ENCODE results near the gene CDX2.

The CDX2 gene

GRCh38 chr13:27925220-27925991 is 43.7 kb downstream of the CDX2 start:
- Mint-ChIP-seq H3K9me3 (peaks cover 3% of the 10 kb centered on the region), H3K27me3 (ENCODE audit: low read depth, poor library complexity) (peaks cover 100% of the 10 kb centered on the region), H3K4me1 (peaks cover 42% of the 10 kb centered on the region), H3K36me3 (ENCODE audit: low read depth) (no peaks in the 10 kb centered on the region), H3K27ac (no peak overlapping the region), H3K4me3 (no peak overlapping the region)
- no peak for DNase-seq
- TF ChIP-seq, protein P1, sequence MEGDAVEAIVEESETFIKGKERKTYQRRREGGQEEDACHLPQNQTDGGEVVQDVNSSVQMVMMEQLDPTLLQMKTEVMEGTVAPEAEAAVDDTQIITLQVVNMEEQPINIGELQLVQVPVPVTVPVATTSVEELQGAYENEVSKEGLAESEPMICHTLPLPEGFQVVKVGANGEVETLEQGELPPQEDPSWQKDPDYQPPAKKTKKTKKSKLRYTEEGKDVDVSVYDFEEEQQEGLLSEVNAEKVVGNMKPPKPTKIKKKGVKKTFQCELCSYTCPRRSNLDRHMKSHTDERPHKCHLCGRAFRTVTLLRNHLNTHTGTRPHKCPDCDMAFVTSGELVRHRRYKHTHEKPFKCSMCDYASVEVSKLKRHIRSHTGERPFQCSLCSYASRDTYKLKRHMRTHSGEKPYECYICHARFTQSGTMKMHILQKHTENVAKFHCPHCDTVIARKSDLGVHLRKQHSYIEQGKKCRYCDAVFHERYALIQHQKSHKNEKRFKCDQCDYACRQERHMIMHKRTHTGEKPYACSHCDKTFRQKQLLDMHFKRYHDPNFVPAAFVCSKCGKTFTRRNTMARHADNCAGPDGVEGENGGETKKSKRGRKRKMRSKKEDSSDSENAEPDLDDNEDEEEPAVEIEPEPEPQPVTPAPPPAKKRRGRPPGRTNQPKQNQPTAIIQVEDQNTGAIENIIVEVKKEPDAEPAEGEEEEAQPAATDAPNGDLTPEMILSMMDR (IDR thresholded peaks at IDR 0.05), result no peak

DNA sequence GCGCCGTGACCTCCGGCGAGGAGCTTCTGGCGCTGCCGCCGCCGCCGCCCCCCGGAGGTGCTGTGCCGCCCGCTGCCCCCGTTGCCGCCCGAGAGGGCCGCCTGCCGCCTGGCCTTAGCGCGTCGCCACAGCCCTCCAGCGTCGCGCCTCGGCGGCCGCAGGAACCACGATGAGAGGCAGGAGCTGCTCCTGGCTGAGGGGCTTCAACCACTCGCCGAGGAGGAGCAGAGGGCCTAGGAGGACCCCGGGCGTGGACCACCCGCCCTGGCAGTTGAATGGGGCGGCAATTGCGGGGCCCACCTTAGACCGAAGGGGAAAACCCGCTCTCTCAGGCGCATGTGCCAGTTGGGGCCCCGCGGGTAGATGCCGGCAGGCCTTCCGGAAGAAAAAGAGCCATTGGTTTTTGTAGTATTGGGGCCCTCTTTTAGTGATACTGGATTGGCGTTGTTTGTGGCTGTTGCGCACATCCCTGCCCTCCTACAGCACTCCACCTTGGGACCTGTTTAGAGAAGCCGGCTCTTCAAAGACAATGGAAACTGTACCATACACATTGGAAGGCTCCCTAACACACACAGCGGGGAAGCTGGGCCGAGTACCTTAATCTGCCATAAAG is 44.5 kb downstream of the CDX2 start:
- DNase-seq, result peak; percentile 52
- Mint-ChIP-seq H3K36me3 (ENCODE audit: low read depth) (no peaks in the 10 kb centered on the region), H3K4me1 (peaks cover 42% of the 10 kb centered on the region), H3K27me3 (ENCODE audit: low read depth, poor library complexity) (peaks cover 99% of the 10 kb centered on the region), H3K9me3 (peaks cover 3% of the 10 kb centered on the region), H3K27ac (no peak overlapping the region), H3K4me3 (no peak overlapping the region)
- TF ChIP-seq, protein P1 (IDR thresholded peaks at IDR 0.05), result no peak

DNA sequence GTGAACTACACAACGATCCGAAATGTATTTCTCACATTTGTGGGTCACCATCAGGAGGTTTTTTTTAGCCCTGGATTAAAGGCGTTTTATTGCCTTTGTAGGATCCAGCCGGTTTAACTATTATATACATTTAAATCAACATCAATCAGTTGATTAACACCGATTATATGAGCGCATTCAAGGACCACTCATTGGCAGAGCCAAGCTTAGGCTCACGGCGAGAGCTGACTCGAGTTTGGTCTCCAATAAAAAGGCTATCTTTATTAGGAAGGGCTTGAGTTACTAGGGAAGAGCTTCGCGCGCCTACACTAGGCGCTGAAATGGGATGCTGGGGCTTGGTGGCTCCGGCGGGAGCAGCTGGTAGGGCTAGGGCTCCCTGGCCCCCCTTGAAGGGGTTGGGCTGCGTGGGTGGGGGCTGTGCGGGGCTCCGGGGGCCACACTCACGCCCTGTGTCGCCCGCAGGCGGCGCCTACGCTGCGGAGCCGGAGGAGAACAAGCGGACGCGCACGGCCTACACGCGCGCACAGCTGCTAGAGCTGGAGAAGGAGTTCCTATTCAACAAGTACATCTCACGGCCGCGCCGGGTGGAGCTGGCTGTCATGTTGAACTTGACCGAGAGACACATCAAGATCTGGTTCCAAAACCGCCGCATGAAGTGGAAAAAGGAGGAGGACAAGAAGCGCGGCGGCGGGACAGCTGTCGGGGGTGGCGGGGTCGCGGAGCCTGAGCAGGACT is 45.2 kb downstream of the CDX2 start:
- no peak overlapping the region for H3K27ac Mint-ChIP-seq

DNA sequence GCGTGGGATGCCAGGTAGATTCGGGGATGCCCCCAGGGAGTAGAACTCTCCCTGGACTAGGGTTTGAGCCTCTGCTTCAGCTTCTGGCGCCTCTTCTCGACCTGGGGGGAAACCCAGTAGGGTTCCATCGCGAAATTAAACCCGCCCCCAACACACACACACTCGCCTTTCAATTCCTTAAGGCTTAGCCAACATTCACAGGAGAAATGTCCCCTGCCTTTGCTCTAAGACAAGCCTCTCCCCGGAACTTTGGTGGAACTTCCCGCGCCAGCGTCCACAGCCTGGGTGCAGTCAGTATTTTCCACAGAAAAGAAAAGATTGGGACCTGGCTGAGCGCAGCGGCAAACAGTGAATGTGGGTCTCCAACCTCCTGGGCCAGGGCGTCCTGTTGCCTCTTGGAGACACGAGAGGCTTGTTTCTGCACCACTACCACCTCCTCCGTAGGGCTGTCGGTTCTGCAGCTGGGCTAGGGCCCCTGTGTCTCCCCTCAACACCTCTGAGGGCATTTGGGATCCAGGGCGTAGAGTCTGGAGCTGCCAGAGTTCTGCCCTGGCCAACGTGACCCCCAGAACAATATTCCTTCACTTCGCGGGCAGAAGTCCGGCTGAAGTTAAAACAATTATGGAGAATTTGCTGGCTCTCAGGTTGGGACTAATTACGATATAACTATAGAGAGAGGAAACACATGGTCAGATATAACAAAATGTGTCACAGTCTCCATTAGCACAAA is 46.1 kb downstream of the CDX2 start:
- Mint-ChIP-seq H3K27ac (no peak overlapping the region), H3K27me3 (ENCODE audit: low read depth, poor library complexity) (peaks cover 99% of the 10 kb centered on the region), H3K4me1 (peaks cover 40% of the 10 kb centered on the region), H3K9me3 (peaks cover 3% of the 10 kb centered on the region), H3K4me3 (peak overlapping the region; percentile 60), H3K36me3 (ENCODE audit: low read depth) (no peaks in the 10 kb centered on the region)
- TF ChIP-seq, protein P1 (IDR thresholded peaks at IDR 0.05), result no peak
- DNase-seq, result no peak

More for the DNA sequence above, 45.2 kb downstream of the CDX2 start:
- TF ChIP-seq, protein P1 (IDR thresholded peaks at IDR 0.05), result no peak
- Mint-ChIP-seq H3K4me1 (peaks cover 36% of the 10 kb centered on the region), H3K36me3 (ENCODE audit: low read depth) (no peaks in the 10 kb centered on the region), H3K4me3 (peak overlapping the region; percentile 76), H3K9me3 (peaks cover 3% of the 10 kb centered on the region), H3K27me3 (ENCODE audit: low read depth, poor library complexity) (peaks cover 99% of the 10 kb centered on the region)
- DNase-seq, result peak; percentile 51

DNA sequence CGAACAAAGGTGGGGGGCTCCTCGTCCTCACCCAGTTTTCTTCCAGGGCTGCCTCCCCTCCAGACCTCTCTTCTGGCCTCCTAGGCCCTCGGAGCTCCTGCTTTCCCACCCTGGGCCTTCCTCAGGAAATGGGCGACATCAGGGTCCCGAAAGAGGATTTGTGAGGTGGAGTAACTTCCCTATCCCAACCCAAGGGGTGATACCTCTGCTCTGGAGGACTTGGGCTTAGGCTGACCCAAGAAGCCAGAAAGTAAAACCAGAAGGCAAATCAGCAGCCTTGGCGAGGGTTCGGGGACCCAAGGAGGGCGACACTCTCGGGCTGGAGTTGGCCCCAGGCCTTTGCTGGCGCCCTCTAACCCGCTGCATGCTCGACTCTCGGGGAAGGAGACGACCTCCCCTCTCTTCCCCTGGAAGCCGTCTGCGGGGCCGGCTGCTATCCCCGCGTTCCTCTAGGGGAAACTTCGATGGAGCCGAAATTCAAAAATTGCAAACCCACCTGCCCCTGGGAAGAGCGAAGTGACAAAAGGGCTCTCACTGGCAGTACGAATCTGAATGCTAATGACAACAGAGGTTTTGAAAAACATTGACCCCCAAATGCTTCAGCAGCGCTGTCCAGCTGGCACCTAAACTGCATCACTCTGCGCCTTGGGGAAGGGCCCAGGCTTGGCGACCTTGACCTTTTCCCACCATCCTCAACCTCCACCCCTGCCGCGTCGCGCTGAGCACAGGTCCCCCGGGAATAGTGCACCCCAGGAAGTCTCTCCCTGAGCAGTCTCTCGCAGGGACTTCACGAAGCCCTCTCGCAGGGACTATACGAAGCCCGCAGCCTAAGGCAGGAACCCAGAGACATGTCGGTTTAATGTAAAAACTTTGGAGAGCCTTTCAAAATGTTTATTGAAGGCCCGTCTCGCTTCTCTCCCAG is 46.9 kb downstream of the CDX2 start:
- H3K4me3 Mint-ChIP-seq, result no peak overlapping the region
- H3K9me3 Mint-ChIP-seq, result peaks cover 3% of the 10 kb centered on the region
- no peak for DNase-seq
- H3K36me3 Mint-ChIP-seq (ENCODE audit: low read depth), result no peaks in the 10 kb centered on the region
- TF ChIP-seq, protein P1 (IDR thresholded peaks at IDR 0.05), result no peak
- peaks cover 41% of the 10 kb centered on the region for H3K4me1 Mint-ChIP-seq
- H3K27me3 Mint-ChIP-seq (ENCODE audit: low read depth, poor library complexity), result peaks cover 99% of the 10 kb centered on the region
- H3K27ac Mint-ChIP-seq, result no peak overlapping the region
